HepG2 (cell line): ENCODE measurements around the gene NUBP1. TPM values are rescaled to one million over a fixed set of nuclear protein-coding genes. Genes with fewer than 3 reads are reported as not detected.

Experiments used
- CREM ChIP-seq, 2 experiments: sonication (generic) in 1 of 2; formaldehyde crosslinking in 1 of 2; IDR thresholded peaks; 2 replicates each; pipeline versions ENCODE4 v1.4.0 to v1.6.1; 2016 to 2020; ENCODE audit warnings: antibody characterized with exemption in 1 of 2, mild to moderate bottlenecking in 1 of 2, missing genetic modification reagents in 1 of 2
- ELF3 ChIP-seq: IDR thresholded peaks from 2 replicates; pipeline ENCODE4 v1.6.1; 2016; ENCODE audit warnings: missing genetic modification reagents, missing compliant biosample characterization
- HOXA7 ChIP-seq: sonication (generic); formaldehyde crosslinking; IDR thresholded peaks from 2 replicates; pipeline ENCODE4 v1.8.1; 2022; ENCODE audit warnings: mild to moderate bottlenecking, missing genetic modification reagents, moderate library complexity
- KLF6 ChIP-seq: IDR thresholded peaks from 2 replicates; pipeline ENCODE4 v1.8.0; 2016; ENCODE audit warnings: missing biosample characterization, missing genetic modification reagents
- NAIF1 ChIP-seq: sonication (generic); formaldehyde crosslinking; IDR thresholded peaks from 2 replicates; pipeline ENCODE4 v1.5.0; 2020; ENCODE audit warnings: mild to moderate bottlenecking, missing genetic modification reagents, borderline replicate concordance
- NFE2 ChIP-seq: sonication (generic); formaldehyde crosslinking; IDR thresholded peaks from 2 replicates; pipeline ENCODE4 v1.4.0; 2020; ENCODE audit warnings: missing genetic modification reagents
- NFE2L2 ChIP-seq: fragments of 150-350 bp; IDR thresholded peaks from 2 replicates; pipeline ENCODE4 v1.6.1; 2014; ENCODE audit warnings: low read length
- ZFP36L2 ChIP-seq: sonication (generic); formaldehyde crosslinking; IDR thresholded peaks from 2 replicates; pipeline ENCODE4 v1.4.0; 2020; ENCODE audit warnings: missing genetic modification reagents
- ZFP91 ChIP-seq: sonication (generic); formaldehyde crosslinking; IDR thresholded peaks from 2 replicates; pipeline ENCODE4 v1.9.0; 2022; ENCODE audit warnings: missing genetic modification reagents, mild to moderate bottlenecking, borderline replicate concordance
- ZIK1 ChIP-seq: sonication (generic); formaldehyde crosslinking; IDR thresholded peaks from 2 replicates; pipeline ENCODE4 v1.5.0; 2020; ENCODE audit warnings: mild to moderate bottlenecking, low read depth, missing genetic modification reagents, borderline replicate concordance
- ZNF18 ChIP-seq: sonication (generic); formaldehyde crosslinking; IDR thresholded peaks from 2 replicates; pipeline ENCODE4 v1.8.0; 2022; ENCODE audit warnings: mild to moderate bottlenecking, missing genetic modification reagents; ENCODE audit not compliant: insufficient replicate concordance
- ZNF20 ChIP-seq: sonication (generic); formaldehyde crosslinking; IDR thresholded peaks from 2 replicates; pipeline ENCODE4 v1.4.0; 2020; ENCODE audit warnings: mild to moderate bottlenecking, moderate library complexity, missing genetic modification reagents
- ZNF256 ChIP-seq: sonication (generic); formaldehyde crosslinking; conservative IDR thresholded peaks from 2 replicates; pipeline ENCODE4 v1.4.0; 2020; ENCODE audit warnings: missing genetic modification reagents
- ZNF33A ChIP-seq: sonication (generic); formaldehyde crosslinking; IDR thresholded peaks from 2 replicates; pipeline ENCODE4 v1.5.1; 2020; ENCODE audit warnings: missing genetic modification reagents, mild to moderate bottlenecking, moderate library complexity, borderline replicate concordance
- ZNF7 ChIP-seq: IDR thresholded peaks from 2 replicates; pipeline ENCODE4 v1.6.1; 2016; ENCODE audit warnings: missing biosample characterization, missing genetic modification reagents
- ZNF883 ChIP-seq: sonication (generic); formaldehyde crosslinking; IDR thresholded peaks from 2 replicates; pipeline ENCODE4 v1.5.1; 2020; ENCODE audit warnings: mild to moderate bottlenecking, missing genetic modification reagents; ENCODE audit errors: not compliant biosample characterization
- polyA plus RNA-seq, 8 experiments: library from polyadenylated mRNA; depleted of rRNA in 3 of 8; stranded (reverse) in 7 of 8; unstranded in 1 of 8; fragments of >200 nt; fragmentation: Illumina TruSeq in 4 of 8; extraction: Trizol in 4 of 8; gene quantifications; 2 replicates each; pipeline versions ENCODE4 v1.2.1 to v1.2.3, GENCODE V29; 2011 to 2016; ENCODE audit warnings: low read depth in 4 of 8, missing spikeins in 1 of 8, mixed read lengths in 1 of 8; ENCODE audit not compliant: insufficient read depth in 1 of 8
- total RNA-seq, 5 experiments: library from RNA; depleted of rRNA; stranded (reverse); fragments of >200 nt; fragmentation: Illumina TruSeq; extraction: Trizol; gene quantifications; 2 replicates each; pipeline ENCODE4 v1.2.3, GENCODE V29; 2016; ENCODE audit warnings: low read depth in 1 of 5
- TF ChIP-seq, protein P1 (sequence below): sonication (generic); formaldehyde crosslinking; IDR thresholded peaks from 2 replicates; pipeline ENCODE4 v1.5.1; 2020; ENCODE audit warnings: mild to moderate bottlenecking, missing genetic modification reagents, moderate library complexity
- TF ChIP-seq, protein P2 (sequence below): sonication (generic); formaldehyde crosslinking; IDR thresholded peaks from 2 replicates; pipeline ENCODE4 v1.8.1; 2023; ENCODE audit warnings: mild to moderate bottlenecking, missing genetic modification reagents
- TF ChIP-seq, protein P3 (sequence below): IDR thresholded peaks from 2 replicates; pipeline ENCODE4 v1.6.1; 2016; ENCODE audit warnings: low read depth

Gene NUBP1
- total and polyA plus RNA-seq, 2 of the 13 experiments (the other 11 are each of a cell fraction or from before 2014, with no cell fraction given): 53.5 to 70.4 TPM

GRCh38 chr16:10744370-10745030, 858 bp downstream of the NUBP1 start (continued):
- TF ChIP-seq, protein P1, sequence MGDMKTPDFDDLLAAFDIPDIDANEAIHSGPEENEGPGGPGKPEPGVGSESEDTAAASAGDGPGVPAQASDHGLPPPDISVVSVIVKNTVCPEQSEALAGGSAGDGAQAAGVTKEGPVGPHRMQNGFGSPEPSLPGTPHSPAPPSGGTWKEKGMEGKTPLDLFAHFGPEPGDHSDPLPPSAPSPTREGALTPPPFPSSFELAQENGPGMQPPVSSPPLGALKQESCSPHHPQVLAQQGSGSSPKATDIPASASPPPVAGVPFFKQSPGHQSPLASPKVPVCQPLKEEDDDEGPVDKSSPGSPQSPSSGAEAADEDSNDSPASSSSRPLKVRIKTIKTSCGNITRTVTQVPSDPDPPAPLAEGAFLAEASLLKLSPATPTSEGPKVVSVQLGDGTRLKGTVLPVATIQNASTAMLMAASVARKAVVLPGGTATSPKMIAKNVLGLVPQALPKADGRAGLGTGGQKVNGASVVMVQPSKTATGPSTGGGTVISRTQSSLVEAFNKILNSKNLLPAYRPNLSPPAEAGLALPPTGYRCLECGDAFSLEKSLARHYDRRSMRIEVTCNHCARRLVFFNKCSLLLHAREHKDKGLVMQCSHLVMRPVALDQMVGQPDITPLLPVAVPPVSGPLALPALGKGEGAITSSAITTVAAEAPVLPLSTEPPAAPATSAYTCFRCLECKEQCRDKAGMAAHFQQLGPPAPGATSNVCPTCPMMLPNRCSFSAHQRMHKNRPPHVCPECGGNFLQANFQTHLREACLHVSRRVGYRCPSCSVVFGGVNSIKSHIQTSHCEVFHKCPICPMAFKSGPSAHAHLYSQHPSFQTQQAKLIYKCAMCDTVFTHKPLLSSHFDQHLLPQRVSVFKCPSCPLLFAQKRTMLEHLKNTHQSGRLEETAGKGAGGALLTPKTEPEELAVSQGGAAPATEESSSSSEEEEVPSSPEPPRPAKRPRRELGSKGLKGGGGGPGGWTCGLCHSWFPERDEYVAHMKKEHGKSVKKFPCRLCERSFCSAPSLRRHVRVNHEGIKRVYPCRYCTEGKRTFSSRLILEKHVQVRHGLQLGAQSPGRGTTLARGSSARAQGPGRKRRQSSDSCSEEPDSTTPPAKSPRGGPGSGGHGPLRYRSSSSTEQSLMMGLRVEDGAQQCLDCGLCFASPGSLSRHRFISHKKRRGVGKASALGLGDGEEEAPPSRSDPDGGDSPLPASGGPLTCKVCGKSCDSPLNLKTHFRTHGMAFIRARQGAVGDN (CRISPR knock-in tag): no peak
- TF ChIP-seq ZFP36L2 (CRISPR knock-in tag) (no peak), ZNF20 (CRISPR knock-in tag) (no peak), HOXA7 (CRISPR knock-in tag) (no peak), KLF6 (CRISPR knock-in tag) (no peak), ZNF7 (CRISPR knock-in tag) (no peak), ZIK1 (CRISPR knock-in tag) (no peak), ZNF883 (peak; percentile 30), ZNF18 (CRISPR knock-in tag) (no peak), CREM (IDR thresholded peaks at IDR 0.05) (no peak), CREM (CRISPR knock-in tag; IDR thresholded peaks at IDR 0.05) (no peak), ZFP91 (CRISPR knock-in tag) (no peak), ZNF33A (CRISPR knock-in tag) (0 out of 2 replicates have a peak, but pooled peaks have one; percentile 22), ZNF256 (CRISPR knock-in tag) (no peak), NFE2L2 (no peak), ELF3 (CRISPR knock-in tag) (no peak), NAIF1 (CRISPR knock-in tag) (no peak), NFE2 (CRISPR knock-in tag) (no peak)
- TF ChIP-seq, protein P2, sequence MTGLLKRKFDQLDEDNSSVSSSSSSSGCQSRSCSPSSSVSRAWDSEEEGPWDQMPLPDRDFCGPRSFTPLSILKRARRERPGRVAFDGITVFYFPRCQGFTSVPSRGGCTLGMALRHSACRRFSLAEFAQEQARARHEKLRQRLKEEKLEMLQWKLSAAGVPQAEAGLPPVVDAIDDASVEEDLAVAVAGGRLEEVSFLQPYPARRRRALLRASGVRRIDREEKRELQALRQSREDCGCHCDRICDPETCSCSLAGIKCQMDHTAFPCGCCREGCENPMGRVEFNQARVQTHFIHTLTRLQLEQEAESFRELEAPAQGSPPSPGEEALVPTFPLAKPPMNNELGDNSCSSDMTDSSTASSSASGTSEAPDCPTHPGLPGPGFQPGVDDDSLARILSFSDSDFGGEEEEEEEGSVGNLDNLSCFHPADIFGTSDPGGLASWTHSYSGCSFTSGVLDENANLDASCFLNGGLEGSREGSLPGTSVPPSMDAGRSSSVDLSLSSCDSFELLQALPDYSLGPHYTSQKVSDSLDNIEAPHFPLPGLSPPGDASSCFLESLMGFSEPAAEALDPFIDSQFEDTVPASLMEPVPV (CRISPR knock-in tag): no peak
- TF ChIP-seq, protein P3, sequence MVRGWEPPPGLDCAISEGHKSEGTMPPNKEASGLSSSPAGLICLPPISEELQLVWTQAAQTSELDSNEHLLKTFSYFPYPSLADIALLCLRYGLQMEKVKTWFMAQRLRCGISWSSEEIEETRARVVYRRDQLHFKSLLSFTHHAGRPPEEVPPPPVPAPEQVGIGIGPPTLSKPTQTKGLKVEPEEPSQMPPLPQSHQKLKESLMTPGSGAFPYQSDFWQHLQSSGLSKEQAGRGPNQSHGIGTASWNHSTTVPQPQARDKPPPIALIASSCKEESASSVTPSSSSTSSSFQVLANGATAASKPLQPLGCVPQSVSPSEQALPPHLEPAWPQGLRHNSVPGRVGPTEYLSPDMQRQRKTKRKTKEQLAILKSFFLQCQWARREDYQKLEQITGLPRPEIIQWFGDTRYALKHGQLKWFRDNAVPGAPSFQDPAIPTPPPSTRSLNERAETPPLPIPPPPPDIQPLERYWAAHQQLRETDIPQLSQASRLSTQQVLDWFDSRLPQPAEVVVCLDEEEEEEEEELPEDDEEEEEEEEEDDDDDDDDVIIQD (CRISPR knock-in tag): no peak
